Large intestine (tissue), 12 donors: ENCODE results near the gene TMEM266. TPM values are rescaled to one million over a fixed set of nuclear protein-coding genes. Genes with fewer than 3 reads are reported as not detected.
A peak's percentile ranks its signal among the peaks of the same experiment; 100 is the strongest.
"Not testable (repeated sequence)": the region's sequence is repeated elsewhere in the genome, so short reads cannot be mapped to it uniquely, and the experiment has no call there.

Experiments used
- DNase-seq, 2 donors: peaks; one replicate each; pipeline versions ENCODE4 v3.0.0 to v3.0.0-alpha.2; 2013
- H3K27ac ChIP-seq: one replicate; pipeline ENCODE4 v1.5.1; 2013; ENCODE audit warnings: low read length
- H3K27me3 ChIP-seq: 2 replicates; pipeline ENCODE4 v1.6.1; 2013; ENCODE audit warnings: low read length; ENCODE audit not compliant: control insufficient read depth, insufficient read depth
- H3K36me3 ChIP-seq: 2 replicates; pipeline ENCODE4 v1.6.1; 2013; ENCODE audit warnings: low read length; ENCODE audit not compliant: control insufficient read depth, insufficient read depth
- H3K4me1 ChIP-seq: one replicate; pipeline ENCODE4 v1.6.1; 2013; ENCODE audit warnings: low read length; ENCODE audit not compliant: control insufficient read depth, insufficient read depth
- H3K4me3 ChIP-seq: one replicate; pipeline ENCODE4 v1.5.1; 2013; ENCODE audit warnings: low read length
- H3K9me3 ChIP-seq: one replicate; pipeline ENCODE4 v1.6.1; 2013; ENCODE audit warnings: mild to moderate bottlenecking, low read depth, low read length, moderate library complexity; ENCODE audit not compliant: control insufficient read depth
- WGBS: methylation state at CpG from one replicate; pipeline ENCODE4 v1.1.5; 2013; ENCODE audit warnings: low lambda C conversion rate; ENCODE audit not compliant: insufficient coverage; 5-methylcytosine and 5-hydroxymethylcytosine counted together
- long read RNA-seq, 11 donors: transcript quantifications; one replicate each; lab custom pipeline, GENCODE V29; 2026
- polyA plus RNA-seq: library from polyadenylated mRNA; unstranded; fragments of 120-200 nt; gene quantifications from one replicate; pipeline ENCODE4 v1.2.1, GENCODE V29; 2013

The TMEM266 gene, protein sequence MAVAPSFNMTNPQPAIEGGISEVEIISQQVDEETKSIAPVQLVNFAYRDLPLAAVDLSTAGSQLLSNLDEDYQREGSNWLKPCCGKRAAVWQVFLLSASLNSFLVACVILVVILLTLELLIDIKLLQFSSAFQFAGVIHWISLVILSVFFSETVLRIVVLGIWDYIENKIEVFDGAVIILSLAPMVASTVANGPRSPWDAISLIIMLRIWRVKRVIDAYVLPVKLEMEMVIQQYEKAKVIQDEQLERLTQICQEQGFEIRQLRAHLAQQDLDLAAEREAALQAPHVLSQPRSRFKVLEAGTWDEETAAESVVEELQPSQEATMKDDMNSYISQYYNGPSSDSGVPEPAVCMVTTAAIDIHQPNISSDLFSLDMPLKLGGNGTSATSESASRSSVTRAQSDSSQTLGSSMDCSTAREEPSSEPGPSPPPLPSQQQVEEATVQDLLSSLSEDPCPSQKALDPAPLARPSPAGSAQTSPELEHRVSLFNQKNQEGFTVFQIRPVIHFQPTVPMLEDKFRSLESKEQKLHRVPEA
- 1.3 TPM for polyA plus RNA-seq
- long read RNA-seq, donor 1, result 0 reads
- long read RNA-seq, donor 2, partial matches to known transcripts, result 309 of 470 reads
- long read RNA-seq, donor 2, other reads (novel, unspliced or antisense), result 161 of 470 reads
- long read RNA-seq, donor 3, result 0 reads
- long read RNA-seq, donor 4, partial matches to known transcripts, result 22 of 27 reads
- long read RNA-seq, donor 4, other reads (novel, unspliced or antisense), result 5 of 27 reads
- long read RNA-seq, donor 5, partial matches to known transcripts, result 51 of 88 reads
- long read RNA-seq, donor 5, other reads (novel, unspliced or antisense), result 37 of 88 reads
- long read RNA-seq, donor 6, partial matches to known transcripts, result 189 of 292 reads
- long read RNA-seq, donor 6, other reads (novel, unspliced or antisense), result 103 of 292 reads
- long read RNA-seq, donor 7, result 0 reads
- long read RNA-seq, donor 8, partial matches to known transcripts, result 240 of 338 reads
- long read RNA-seq, donor 8, other reads (novel, unspliced or antisense), result 98 of 338 reads
- long read RNA-seq, donor 9, result 0 reads
- long read RNA-seq, donor 10, partial matches to known transcripts, result 87 of 278 reads
- long read RNA-seq, donor 10, other reads (novel, unspliced or antisense), result 191 of 278 reads
- long read RNA-seq, donor 11, result 0 reads

DNA sequence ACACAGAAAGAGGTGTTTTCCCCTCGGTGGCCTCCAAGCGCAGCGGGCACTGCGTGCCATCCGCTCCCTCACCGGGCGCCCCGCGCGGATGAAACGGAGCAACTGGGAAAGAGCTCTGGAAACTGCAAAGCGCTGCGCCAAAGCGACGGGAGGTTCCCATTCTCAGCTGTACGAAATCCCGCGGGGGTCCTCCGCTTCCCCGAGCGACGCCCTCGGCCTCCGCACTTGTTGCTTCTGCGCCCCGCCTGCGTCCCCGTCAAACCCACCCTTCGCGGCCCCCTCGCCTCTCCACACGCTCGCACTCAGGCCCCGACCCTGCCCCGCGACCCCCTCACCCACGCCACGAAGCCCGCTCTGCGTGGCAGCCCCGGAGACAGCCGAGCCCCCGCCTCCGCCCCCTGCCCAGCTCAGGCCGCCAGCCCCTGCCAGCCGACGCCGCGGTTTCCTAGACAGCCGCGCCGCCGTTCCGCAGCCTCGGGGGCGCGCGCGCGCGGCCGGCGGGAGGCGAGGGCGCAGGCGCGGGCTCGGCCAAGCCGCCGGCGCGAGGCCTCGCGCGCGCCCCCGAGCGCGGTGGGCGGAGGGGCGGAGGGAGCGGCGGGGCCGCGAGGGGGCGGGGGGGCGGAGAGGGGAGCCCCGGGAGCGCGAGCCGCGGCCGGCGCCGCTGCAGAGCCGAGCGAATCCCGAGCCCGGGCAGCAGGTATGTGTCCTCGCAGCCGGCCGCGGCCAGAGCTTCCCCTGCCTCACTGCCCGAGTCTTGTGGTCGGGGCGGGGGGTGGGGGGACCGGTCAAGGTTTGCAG, at the start of gene TMEM266:
Gene TMEM266 (plus strand): TSS at position 666 of the 798 bp plus-strand sequence. CDS start 74,279 bp downstream, outside the sequence.
- Histone ChIP-seq H3K27me3 (peaks cover 47% of the 10 kb centered on the region), H3K4me3 (peak within 1 kb of the TSS; percentile 49), H3K27ac (no peak within 1 kb of the TSS), H3K4me1 (peaks cover 2% of the 10 kb centered on the region), H3K36me3 (no peaks in the 10 kb centered on the region), H3K9me3 (peaks cover 4% of the 10 kb centered on the region)
- peak; percentile 41 to 47 for DNase-seq
- no CpG with 5 or more reads among the region's 107 CpGs for WGBS

DNA sequence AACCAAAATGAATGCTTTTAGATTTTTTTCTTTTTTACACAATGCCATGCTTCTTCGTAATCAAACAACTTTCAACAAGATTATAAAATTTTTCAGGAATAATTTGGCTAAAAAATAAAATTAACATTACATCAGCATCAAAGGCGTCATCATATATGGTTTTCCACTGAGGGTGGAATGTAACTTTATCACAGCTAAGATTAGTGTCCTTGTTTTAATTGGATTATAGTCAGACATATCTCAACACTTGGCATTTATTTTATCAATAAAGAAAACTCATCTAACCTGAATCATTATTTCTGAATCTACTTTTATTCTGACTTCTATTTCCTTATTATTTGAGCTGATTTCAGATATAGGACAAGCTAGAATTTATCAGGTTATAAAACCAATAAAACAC, 49.2 kb upstream of the TMEM266 start:
- H3K4me1 ChIP-seq, result no peaks in the 10 kb centered on the region
- no peak overlapping the region for H3K27ac ChIP-seq
- 95% methylated on average over 2 of the region's 2 CpGs for WGBS
- no peaks in the 10 kb centered on the region for H3K36me3 ChIP-seq
- no peaks in the 10 kb centered on the region for H3K27me3 ChIP-seq
- no peak overlapping the region for H3K4me3 ChIP-seq
- DNase-seq, result no peak
- H3K9me3 ChIP-seq, result no peaks in the 10 kb centered on the region

DNA sequence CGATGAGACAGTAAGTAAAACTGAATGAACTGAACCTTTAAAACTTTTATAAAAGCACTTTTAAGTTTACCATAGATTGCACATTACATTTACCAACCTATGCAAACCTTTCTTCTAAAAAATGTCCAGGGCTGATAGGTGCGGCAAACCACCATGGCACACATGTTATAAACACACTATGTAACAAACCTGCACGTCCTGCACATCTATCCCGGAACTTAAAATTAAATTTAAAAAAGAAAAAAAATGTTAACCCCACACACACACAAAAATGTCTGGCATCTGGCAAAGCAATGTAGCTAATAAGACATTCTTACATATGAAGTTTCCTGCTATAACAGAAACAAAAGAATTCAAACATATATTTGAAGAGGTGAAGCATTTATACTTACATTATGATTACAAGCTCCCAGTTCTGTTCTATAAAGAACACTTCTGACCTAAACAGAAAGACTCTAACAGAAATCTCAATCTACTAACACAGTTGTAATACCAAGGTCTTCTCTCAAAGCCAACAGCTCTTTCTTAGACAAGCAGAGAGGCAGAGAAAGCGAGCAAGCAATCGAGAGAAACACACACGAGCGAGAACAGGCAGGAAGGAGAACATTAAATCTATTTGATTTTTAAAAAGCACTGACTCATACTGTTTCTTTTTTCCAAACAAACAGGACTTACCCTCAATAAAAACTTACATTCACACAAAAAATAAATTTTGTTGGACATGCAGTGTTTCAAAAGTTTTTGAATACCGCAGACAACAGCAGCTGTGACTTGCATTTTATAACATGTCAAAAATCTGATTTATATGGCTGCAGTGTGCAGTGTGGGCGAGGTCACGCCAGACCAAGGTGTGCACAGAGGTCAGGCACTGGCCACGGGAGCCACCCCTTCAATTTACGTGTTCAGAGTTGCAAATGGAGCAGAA, 47.9 kb upstream of the TMEM266 start, which contains the start of gene NRG4:
Gene NRG4 (minus strand): TSS at position 798 of the 925 bp plus-strand sequence. CDS start 1,194 bp downstream, outside the sequence.
- 42% methylated on average over 4 of the region's 13 CpGs for WGBS
- DNase-seq, result peak in 1 of 2 donors; percentile 2
- no peaks in the 10 kb centered on the region for H3K9me3 ChIP-seq
- H3K36me3 ChIP-seq, result no peaks in the 10 kb centered on the region
- H3K4me1 ChIP-seq, result no peaks in the 10 kb centered on the region
- no peaks in the 10 kb centered on the region for H3K27me3 ChIP-seq
- H3K27ac ChIP-seq, result no peak within 1 kb of the TSS
- H3K4me3 ChIP-seq, result no peak within 1 kb of the TSS

DNA sequence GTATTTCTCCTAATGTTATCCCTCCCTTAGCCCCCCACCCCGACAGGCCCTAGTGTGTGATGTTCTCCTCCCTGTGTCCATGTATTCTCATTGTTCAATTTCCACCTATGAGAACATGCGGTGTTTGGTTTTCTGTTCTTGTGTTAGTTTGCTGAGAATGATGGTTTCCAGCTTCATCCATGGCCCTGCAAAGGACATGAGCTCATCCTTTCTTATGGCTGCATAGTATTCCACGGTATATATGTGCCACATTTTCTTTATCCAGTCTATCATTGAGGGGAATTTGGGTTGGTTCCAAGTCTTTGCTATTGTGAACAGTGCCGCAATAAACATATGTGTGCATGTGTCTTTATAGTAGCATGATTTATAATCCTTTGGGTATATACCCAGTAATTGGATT, 46.3 kb upstream of the TMEM266 start:
- WGBS, result no CpG with 5 or more reads among the region's 4 CpGs
- H3K27me3 ChIP-seq, H3K27ac ChIP-seq, H3K36me3 ChIP-seq, H3K9me3 ChIP-seq, H3K4me3 ChIP-seq, DNase-seq, H3K4me1 ChIP-seq: not testable (repeated sequence)

DNA sequence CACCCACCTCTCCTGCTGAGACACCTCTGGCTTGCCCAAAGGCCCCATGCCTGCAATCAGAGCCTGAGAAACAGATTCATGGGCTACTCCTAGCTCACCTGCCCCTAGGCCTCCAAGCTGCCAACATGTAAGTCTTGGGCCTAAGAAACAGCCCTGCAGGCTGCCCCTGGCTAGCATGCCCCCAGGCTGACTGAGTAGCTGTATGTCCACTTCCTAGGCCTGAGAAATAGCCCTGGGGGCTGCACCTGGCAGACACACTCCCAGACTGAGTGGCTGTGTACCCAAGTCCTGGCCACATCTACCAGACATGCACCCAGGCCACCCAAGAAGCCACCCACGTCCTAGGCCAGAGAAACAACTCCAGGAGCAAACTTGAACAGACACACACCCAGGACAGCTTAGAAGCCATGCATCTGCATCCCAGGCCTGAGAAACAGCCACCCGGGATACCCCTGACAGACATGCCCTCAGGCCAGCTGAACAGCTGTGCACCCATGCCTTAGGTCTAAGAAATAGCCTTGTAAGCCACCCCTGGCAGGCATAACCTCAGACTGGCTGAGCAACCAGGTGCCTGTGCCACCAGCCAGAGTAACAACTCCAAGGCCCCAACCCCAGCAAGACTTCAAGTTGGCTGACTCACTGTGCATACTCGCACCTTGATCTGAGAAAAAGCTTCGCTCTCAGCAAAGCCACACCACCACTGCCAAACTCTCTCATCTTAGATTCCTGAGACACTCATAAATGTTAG, 35.6 kb upstream of the TMEM266 start:
- H3K4me3 ChIP-seq, result no peak overlapping the region
- no peaks in the 10 kb centered on the region for H3K27me3 ChIP-seq
- H3K27ac ChIP-seq, result no peak overlapping the region
- no peaks in the 10 kb centered on the region for H3K4me1 ChIP-seq
- no peak for DNase-seq
- H3K36me3 ChIP-seq, result no peaks in the 10 kb centered on the region
- H3K9me3 ChIP-seq, result peaks cover 8% of the 10 kb centered on the region
- no CpG with 5 or more reads among the region's 4 CpGs for WGBS

DNA sequence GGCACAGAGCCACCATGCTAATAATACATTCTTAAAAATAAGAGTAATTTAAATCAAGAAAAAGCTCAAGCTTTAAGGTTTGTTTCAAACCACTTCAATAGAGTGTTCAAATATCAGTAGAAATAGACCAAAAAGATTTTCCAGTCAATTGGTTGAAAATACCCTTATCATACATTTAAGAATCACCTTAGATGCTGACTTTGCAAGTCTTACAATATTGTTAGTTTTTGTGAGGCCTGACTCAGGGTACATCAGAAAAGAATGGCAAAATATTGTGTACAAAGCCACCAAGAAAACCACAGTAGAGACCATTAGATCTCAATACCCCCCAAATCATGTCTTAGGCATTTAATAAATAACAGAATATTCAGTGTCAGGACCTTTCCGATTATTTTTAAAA, 27.7 kb upstream of the TMEM266 start:
- no peak for DNase-seq
- H3K27me3 ChIP-seq, result no peaks in the 10 kb centered on the region
- no peaks in the 10 kb centered on the region for H3K36me3 ChIP-seq
- H3K27ac ChIP-seq, result no peak overlapping the region
- WGBS, result no CpG with 5 or more reads among the region's 1 CpG
- H3K9me3 ChIP-seq, result no peaks in the 10 kb centered on the region
- no peak overlapping the region for H3K4me3 ChIP-seq
- H3K4me1 ChIP-seq, result no peaks in the 10 kb centered on the region

DNA sequence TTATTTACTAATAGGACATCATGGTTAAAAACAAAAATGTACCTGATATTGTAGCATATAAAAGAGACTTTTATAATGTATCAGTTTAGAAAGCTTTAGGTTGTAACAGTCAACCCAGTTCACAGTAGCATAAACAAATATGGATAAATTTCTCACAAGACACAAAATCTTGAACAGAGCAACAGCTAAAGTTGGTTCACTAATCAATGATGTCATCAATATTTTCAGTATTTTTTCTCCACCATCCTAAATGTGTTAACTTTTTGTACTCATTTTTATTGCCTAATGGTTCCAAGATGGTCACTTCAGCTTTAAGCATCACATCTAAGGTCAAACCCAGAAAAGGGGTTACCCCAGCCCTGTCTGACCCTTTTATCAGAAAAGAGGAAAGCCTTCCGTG, 26.3 kb upstream of the TMEM266 start:
- no peaks in the 10 kb centered on the region for H3K36me3 ChIP-seq
- WGBS, result no CpG with 5 or more reads among the region's 1 CpG
- no peaks in the 10 kb centered on the region for H3K27me3 ChIP-seq
- no peak overlapping the region for H3K27ac ChIP-seq
- no peaks in the 10 kb centered on the region for H3K4me1 ChIP-seq
- no peaks in the 10 kb centered on the region for H3K9me3 ChIP-seq
- no peak for DNase-seq
- no peak overlapping the region for H3K4me3 ChIP-seq

DNA sequence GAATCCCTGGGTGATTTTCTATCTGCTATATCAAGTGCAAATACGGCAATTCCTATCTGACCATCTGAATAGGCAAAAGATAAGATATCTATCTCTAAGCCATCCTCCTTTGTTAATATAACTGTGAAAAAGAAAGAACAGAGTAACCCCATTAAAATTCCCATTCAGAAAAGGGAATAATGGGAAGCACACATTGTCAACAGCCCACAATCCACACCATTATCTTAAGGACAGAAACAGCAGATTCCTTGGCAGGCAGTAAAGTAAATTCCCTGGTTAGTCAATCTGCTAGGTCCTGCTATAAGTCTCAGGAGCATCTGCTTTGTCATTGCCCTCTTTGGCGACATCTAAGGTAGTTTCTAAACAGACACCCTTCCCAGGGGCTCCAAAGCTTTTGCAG, 25.7 kb upstream of the TMEM266 start:
- Histone ChIP-seq H3K4me3 (no peak overlapping the region), H3K9me3 (no peaks in the 10 kb centered on the region), H3K36me3 (no peaks in the 10 kb centered on the region), H3K27ac (no peak overlapping the region), H3K27me3 (no peaks in the 10 kb centered on the region), H3K4me1 (no peaks in the 10 kb centered on the region)
- no peak for DNase-seq
- 50% methylated on average over 1 of the region's 2 CpGs for WGBS
